Measurements from ENCODE around the gene BAZ2A.
A peak's percentile ranks its signal among the peaks of the same experiment; 100 is the strongest.
"Not testable (repeated sequence)": the region's sequence is repeated elsewhere in the genome, so short reads cannot be mapped to it uniquely, and the experiment has no call there.

The BAZ2A gene

DNA sequence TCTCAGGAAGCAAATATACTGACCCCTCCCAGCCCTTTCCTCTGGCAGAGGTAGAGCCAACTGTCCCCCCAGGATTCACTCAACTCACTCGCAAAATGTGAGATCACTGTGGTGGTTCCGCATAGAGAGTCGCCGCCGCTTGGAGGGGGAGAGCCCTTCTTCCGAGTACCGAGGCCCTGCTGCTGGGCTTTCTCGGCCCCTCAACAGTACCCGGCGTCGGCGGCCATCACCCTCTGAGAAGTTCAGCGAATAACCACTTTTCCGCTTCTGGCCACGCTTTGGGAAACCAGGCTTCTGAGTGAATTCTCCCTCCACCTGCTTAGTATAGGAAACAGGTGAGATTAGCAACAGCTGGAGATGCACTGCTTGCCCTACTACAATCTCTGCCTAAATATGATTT lies 31.1 kb downstream of the BAZ2A start:
- DNase-seq (ENCODE audit: low read depth, low spot score), result no peak

DNA sequence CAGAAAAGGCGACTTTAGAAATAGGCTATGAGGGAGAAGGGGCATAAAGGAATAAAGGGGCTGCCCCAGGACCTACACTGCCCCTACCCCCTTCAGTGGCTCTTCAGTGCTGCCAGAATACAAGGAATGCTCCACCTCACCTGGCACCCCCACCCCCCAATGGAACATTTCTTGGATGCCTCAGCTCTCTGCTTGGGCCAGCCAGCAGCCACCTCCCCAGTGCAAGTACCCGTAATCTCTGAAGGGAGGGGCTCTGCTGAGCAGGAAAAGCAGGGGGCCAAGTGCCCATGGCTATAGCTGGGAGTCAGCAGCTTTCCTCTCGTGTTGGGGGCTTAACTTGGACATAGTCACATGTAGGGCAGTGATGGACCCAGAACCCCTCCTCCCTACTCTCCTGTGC lies 33.3 kb downstream of the BAZ2A start:
- no peak for DNase-seq (ENCODE audit: low read depth, low spot score)

DNA sequence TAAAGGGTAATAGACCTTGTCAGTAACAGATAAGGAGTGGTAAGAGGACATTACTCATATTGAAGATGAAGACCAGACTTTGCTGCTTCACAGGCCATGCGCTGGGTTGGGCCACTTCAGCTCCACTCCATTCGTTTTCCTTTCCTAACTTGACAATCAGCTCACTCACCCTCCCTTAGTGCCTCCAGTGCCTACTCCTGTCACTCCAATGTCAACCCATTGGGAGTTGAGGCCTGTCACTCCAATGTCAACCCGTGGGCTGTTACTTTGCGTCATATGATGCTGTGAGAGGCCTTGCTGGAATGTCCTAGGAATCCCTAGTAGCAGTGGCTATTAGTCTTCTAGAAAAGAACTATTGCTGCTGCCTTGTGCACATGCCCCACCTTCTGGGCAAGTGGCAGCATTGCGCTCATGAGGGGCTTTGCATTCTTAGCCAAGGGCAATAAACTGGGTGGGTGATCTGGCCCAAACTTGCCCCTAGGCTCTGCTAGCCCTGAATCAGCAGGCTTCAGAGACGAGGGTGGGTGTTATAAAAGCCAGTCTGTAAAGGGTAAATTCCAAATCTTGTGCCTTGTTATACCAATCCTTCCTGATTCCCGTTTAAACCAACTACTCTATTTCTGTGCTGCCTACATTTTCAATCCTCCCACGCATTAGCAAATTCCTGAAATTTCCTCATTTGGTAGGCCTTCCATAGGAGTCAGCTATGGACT lies 36.1 kb downstream of the BAZ2A start:
- DNase-seq (ENCODE audit: low read depth, low spot score), result peak; percentile 38

DNA sequence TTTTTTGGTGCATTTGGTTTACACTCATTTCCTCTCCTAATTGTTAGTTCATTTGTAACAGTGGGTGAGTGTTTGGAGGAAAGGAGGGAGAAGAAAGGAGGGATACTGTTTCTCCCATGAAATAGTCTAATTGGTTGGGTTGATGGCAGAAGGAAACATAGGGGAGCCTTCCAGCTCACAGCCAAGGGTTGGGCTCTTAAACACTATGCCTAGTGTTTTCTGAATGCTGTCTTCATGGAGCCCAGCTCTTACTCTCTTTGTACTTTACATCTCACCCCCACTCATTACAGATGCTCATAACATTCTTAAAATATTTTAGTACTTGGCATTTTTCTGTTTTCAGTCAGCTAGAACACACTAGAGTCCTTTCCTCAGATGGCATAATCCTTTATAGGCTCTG lies 38.2 kb downstream of the BAZ2A start:
- DNase-seq (ENCODE audit: low read depth, low spot score), result no peak

DNA sequence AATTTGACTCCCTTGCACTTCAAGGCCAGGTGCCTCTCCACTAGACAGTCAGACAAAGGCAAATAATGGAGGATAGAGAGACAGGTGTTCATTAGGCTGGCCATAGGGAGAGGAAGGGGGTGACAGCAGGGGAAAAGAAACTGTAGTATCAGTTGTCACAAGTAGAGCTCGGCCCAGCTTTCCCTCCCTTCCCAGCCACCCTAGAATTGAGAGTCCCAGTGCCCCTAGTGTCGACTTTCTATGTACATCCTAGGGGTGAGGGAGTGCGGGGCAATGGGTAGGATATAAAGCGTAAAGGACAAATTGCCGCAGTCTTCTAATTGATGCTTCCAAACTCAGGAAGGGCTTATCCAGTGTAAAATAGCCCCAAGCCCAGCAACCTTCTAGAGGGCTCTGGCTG lies 39.0 kb downstream of the BAZ2A start:
- DNase-seq (ENCODE audit: low read depth, low spot score), result no peak

DNA sequence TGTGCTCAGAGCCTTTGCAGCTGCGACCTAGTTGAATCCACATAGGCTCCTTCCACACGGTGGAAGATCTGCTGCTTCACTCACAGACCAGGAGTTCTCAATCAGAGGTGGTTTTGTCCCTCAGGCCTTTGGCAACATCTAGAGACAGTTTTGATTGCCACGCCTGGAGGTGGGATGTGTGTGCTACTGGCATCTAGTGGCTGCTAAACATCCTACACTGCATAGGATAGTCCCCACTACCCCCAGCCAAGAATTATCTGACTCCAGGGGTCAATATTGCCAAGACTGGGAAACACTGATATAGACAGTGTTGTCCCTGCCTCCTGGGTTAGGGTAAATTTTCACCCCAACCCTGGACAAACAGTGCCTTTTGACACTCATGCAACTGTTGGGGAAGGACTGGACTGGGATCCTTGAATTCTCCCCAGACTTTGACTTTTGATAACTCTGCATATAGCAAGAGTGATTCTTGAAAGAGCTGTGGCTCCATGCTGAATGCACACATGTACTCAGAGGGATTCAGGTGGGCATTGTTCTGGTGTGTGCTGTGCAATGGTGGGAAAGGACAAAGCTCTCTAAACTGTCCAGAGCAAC lies 39.8 kb downstream of the BAZ2A start:
- DNase-seq (ENCODE audit: low read depth, low spot score), result no peak

DNA sequence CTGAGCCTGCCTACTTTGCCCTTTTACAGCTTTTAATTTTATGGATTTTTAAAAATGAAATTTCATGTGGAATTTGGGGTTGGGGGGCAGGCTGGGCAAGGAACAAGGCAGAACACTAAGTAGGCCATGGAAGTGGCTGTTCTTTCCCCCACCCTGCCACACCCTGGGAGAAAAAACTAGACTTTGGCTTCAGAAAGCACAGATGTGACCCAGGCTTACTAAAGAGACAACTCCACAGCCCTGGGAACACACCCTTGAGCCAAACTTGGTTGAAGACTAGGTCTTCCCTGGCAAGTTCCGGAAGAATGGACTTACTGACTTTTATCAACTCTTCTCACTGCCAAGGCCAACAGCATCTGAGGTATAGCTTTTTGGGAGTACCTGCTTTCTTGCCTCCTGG lies 40.3 kb downstream of the BAZ2A start:
- DNase-seq (ENCODE audit: low read depth, low spot score), result no peak

DNA sequence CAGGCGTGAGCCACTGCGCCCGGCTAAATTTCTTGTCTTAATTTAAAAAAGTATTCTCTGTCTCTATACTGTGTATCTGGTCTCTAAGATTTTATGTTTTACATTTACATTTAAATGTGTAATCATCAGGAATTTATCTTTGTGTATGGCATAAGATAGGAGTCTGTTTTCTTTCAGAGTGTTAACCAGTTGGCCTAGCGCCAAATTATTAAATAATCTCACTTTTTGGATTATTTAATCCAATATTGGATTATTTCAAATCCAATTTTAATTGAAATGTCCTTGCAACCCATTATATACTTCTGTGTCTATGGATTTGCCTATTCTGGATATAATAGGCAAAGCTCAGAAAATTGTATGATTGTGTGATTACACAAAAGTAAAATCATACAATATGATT lies 45.0 kb downstream of the BAZ2A start:
- no peak for DNase-seq (ENCODE audit: low read depth, low spot score)

DNA sequence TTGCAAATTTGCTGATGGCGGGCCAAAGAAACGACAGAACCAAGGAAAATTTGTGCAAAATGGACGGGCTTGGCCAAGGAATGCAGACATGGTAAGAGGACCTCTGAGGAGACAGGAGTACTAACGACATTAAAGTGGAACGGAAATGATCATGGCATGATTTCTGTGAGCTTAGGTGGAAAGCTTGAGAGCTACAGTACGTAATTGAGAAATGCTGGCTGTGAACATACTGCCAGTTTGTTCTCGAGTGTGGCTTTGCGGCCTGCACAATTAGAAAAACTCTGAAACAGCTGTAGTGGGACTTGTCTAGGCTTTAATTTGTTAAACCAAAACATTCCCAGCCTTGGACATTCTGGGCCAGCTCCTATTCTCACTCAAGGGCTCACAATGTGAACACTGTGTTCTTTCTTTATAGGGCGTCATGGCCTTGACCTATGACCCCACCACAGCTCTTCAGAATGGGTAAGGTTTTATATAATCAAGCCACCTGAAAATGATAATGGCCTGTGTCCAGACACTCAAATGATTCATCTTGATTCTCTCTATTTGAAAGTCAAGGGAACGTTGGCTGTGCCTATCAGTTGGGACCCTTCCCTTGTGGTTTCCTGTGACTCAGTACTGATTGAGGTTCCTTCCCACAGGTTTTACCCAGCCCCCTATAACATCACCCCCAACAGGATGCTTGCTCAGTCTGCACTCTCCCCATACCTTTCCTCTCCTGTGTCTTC lies 48.5 kb downstream of the BAZ2A start:
- DNase-seq (ENCODE audit: low read depth, low spot score), result no peak

DNA sequence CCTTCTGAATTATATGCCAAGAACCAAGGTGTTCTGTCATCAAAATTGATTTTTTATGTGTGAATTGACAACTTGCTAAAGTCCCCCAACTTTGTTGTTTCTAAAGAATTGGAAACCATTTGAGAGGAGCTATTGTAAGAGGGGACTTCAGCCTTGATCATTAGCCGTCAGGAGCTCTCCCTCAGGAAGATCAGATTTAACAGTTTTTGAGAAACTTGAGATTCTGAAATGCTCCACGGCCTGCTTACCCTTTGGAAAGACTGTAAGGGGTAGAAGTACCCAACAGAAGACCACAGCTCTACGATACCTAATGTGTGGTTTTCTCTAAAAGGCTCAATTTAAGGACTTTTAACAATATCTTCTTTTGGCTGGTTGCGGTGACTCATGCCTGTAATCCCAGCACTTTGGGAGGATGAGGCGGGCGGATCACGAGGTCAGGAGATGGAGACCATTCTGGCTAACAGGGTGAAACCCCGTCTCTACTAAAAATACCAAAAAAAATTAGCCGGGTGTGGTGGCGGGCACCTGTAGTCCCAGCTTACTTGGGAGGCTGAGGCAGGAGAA lies 51.1 kb downstream of the BAZ2A start:
- DNase-seq (ENCODE audit: low read depth, low spot score), result no peak

DNA sequence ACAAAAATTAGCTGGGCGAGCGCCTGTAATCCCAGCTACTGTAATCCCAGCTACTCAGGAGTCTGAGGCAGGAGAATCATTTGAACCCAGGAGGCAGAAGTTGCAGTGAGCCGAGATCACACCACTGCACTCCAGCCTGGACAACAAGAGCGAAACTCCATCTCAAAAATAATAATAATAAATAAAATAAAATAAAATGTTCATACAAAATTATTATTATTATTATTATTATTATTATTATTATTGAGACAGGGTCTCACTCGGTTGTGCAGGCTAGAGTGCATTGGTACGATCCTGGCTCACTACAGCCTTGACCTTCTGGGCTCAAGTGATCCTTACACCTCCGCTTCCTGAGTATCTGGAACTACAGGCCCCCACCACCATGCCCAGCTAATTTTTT lies 52.9 kb downstream of the BAZ2A start:
- not testable (repeated sequence) for DNase-seq (ENCODE audit: low read depth, low spot score)

DNA sequence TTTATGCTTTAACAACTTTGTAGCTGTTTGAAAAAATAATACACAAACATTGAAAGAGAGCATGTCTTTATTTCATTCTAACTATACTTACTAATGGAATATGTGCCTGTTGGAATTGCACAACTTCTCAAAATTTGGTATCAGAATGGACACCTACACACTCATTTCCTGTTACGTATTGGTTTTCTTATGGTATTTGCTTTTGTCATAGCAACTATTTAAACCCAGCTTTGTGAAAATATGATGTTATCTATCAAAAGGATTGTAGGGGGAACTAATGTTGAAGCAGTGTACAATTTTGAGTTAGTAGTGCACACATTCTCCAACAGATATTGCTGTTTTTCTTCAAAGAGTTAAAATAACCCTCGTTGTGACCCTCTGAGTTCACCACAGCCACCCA lies 55.9 kb downstream of the BAZ2A start:
- no peak for DNase-seq (ENCODE audit: low read depth, low spot score)

DNA sequence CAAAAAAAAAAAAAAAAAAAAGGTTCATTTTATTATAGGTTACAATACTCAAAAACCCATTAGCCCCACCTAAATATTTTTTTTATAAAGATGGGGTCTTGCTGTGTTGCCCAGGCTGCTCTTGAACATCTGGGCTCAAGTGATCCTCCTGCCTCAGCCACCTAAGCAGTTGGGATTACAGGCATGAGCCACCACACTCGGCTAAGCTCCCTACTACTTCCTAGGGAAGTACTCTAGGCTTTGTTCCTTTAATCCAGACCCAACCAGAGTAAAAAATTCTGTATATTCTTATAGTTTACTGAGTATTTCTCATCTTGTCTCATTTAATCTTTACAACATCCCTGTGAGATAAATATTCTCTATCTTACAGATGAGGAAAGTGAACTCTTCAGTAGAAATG lies 57.8 kb downstream of the BAZ2A start:
- DNase-seq (ENCODE audit: low read depth, low spot score), result no peak

DNA sequence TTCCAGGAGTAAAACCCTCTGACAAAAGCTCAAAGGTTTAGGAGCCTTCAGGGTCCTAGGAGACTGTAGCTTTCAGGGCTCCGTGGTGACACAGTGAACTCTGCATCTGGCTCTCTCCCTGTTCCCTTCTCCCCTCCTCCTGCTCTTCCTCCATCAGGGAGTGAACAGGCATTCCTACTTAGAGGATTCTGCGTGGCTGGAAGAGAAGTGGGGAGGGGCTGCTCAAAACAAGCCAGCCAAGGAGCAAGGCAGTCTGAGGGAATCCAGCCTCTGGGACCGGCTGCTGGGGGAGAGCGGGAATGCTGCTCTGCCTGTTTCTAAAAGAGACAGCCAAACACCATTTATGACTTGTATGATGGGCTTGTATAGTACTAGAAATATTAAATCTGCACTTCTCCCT lies 59.0 kb downstream of the BAZ2A start:
- no peak for DNase-seq (ENCODE audit: low read depth, low spot score)

DNA sequence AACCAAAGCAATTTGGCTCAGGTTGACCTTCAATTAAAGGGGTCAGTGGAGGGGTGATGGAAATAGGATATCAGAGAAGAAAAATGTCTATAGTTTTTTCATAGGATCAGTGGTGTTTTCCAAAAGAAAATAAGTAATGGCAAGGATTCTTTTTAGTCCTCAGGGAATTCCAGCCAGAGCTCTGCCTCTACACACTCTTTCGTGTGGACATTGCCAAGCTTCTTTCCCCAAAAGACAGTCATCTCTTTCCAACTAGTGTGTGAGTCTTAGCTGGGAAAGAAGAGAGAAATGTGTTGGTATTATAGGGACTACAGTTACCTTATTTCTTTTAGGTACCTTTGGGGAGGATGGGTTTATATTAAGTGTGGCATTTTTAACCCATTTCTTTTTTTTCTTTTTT lies 62.0 kb downstream of the BAZ2A start:
- no peak for DNase-seq (ENCODE audit: low read depth, low spot score)

DNA sequence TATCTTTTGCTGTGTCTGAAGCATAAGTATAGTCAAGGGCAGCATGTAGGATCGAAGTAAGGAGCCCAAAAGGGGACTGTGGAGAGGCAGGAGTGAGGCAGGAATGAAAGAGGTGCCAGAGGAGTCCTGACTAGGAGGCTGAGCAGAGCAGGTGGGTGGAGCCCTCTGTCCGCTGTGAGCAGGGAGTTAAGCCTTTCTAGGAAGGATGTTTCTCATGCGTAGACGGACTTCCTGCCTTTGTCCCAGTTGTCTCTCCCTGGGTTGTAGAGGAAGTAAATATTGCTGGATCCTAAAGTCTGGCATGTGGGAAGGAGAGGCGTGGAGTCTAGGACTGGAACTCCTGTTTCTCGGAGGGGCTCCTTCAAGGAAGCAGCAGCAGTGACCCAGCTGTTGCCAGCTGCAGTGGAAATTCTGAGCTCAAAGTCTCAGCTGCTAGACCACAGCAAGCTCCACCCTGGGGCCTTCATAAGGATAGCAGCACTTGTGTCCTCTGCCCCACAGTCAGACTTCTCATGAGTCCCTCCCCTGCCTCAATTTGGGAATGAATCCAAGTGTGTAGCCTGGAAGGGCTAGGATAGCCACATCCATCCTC lies 64.5 kb downstream of the BAZ2A start:
- no peak for DNase-seq (ENCODE audit: low read depth, low spot score)

DNA sequence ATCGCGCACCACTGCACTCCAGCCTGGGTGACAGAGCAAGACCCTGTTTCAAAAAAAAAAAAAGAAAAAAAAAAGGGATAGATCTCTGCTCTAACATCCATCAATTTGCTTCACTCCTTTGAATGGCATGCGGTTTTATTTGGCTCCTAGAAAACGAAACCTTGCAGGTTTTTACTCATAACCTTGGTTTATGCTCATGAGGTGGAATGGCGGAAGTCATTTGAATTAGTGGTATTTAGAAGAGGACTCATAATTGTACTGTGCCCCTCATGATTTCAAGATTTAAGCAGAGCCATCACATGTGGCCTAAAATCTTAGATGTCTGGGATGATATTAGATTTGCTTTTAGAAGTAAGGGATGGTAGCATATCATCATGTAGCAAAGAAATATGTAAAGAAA lies 79.1 kb downstream of the BAZ2A start:
- DNase-seq (ENCODE audit: low read depth, low spot score), result no peak

DNA sequence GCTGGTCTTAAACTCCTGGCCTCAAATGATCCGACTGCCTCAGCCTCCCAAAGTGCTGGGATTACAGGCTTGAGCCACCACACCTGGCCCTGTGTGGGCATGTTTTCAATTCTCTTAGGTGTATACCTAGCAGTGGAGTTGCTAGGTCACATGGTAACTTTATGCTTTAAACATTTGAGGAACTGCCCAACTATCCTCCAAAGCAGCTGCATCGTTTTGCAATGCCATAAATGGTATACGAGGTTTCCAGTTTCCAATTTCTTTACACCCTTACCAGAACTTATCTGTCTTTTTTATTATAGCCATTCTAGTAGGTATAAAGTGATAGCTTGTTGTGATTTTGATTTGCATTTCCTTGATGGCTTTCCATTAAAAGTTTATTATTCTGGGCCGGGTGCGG lies 83.4 kb downstream of the BAZ2A start:
- no peak for DNase-seq (ENCODE audit: low read depth, low spot score)
